Endothelial cell of umbilical vein (primary cell): ENCODE results near the gene HCK.

ENCODE experiments used
- POLR2AphosphoS5 ChIP-seq: IDR thresholded peaks from 2 replicates; pipeline ENCODE4 v1.6.1; 2012; ENCODE audit warnings: low read depth, mild to moderate bottlenecking, control low read depth, low read length, moderate library complexity; ENCODE audit not compliant: insufficient read depth
- TF ChIP-seq, protein P1 (sequence below): IDR thresholded peaks from 2 replicates; pipeline ENCODE4 v1.6.1; 2011; ENCODE audit not compliant: insufficient read depth, insufficient read length
- TF ChIP-seq, protein P2 (sequence below), 2 donors: IDR thresholded peaks; 1 replicate in 1 of 2; 2 replicates in 1 of 2; pipeline ENCODE4 v1.5.1; 2011; ENCODE audit warnings: low read length in 2 of 2, mild to moderate bottlenecking in 2 of 2, moderate library complexity in 2 of 2, control low read depth in 1 of 2, inconsistent platforms in 1 of 2, low read depth in 1 of 2; ENCODE audit not compliant: insufficient read depth in 1 of 2; ENCODE audit errors: extremely low read depth in 1 of 2

DNA sequence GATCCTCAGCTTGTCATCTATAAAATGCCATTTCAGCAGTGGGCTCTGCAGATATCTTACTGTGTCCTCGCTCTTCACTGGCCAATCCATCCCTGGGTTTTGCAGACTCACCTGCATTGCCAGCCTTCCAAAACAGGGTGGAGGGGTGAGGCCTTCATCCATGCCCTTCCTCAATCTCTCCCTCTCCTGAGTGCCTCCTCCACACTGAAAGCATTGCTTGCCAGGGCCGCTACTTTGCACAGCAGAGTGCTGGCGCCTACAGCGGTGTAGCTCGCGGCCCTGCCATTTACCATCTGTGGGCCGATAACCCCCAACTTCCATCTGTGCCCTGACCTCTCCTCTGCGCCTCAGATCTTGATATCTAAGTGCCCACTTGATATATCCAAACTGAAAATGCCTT lies 86.9 kb downstream of the HCK start:
- TF ChIP-seq, protein P1, sequence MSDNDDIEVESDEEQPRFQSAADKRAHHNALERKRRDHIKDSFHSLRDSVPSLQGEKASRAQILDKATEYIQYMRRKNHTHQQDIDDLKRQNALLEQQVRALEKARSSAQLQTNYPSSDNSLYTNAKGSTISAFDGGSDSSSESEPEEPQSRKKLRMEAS, result no peak
- TF ChIP-seq, protein P2, sequence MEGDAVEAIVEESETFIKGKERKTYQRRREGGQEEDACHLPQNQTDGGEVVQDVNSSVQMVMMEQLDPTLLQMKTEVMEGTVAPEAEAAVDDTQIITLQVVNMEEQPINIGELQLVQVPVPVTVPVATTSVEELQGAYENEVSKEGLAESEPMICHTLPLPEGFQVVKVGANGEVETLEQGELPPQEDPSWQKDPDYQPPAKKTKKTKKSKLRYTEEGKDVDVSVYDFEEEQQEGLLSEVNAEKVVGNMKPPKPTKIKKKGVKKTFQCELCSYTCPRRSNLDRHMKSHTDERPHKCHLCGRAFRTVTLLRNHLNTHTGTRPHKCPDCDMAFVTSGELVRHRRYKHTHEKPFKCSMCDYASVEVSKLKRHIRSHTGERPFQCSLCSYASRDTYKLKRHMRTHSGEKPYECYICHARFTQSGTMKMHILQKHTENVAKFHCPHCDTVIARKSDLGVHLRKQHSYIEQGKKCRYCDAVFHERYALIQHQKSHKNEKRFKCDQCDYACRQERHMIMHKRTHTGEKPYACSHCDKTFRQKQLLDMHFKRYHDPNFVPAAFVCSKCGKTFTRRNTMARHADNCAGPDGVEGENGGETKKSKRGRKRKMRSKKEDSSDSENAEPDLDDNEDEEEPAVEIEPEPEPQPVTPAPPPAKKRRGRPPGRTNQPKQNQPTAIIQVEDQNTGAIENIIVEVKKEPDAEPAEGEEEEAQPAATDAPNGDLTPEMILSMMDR (IDR thresholded peaks at IDR 0.05; ENCODE audit: extremely low read depth in 1 of 2, insufficient read depth in 1 of 2, low read depth in 1 of 2, low read length in 2 of 2), result no peak
- TF ChIP-seq POLR2AphosphoS5, result no peak
